Islet of Langerhans (tissue), 1 donor: ENCODE measurements around the gene NR1I2.

Source experiments
- FAIRE-seq: peaks from one replicate; lab custom pipeline; 2011; peaks lifted over from hg19 to GRCh38; lab: Jason Lieb, UNC

Gene NR1I2

DNA sequence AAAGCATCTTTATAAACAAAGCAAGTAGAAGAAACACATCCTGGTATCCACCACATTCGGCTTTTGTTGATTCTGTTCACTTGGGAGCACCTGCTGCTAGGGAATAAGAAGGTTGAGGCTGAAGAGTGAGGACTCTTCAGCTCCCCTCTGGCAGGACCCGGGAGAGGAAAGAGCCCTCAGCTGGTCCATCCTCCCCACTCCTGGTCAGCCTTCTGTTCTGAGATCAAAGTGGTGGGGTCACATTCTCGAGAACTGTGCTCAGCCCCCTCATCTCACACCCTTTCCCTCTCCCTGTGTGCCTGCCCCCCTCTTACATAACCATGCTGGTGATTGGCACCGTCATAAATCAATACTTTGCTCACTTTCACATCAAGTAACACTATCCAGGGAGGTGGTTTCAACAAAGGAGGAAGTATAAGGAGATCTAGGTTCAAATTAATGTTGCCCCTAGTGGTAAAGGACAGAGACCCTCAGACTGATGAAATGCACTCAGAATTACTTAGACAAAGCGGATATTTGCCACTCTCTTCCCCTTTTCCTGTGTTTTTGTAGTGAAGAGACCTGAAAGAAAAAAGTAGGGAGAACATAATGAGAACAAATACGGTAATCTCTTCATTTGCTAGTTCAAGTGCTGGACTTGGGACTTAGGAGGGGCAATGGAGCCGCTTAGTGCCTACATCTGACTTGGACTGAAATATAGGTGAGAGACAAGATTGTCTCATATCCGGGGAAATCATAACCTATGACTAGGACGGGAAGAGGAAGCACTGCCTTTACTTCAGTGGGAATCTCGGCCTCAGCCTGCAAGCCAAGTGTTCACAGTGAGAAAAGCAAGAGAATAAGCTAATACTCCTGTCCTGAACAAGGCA lies at the start of gene NR1I2:
Gene NR1I2, plus strand, starts transcription at position 772 of the 869 bp plus-strand sequence.
- no peak for FAIRE-seq

DNA sequence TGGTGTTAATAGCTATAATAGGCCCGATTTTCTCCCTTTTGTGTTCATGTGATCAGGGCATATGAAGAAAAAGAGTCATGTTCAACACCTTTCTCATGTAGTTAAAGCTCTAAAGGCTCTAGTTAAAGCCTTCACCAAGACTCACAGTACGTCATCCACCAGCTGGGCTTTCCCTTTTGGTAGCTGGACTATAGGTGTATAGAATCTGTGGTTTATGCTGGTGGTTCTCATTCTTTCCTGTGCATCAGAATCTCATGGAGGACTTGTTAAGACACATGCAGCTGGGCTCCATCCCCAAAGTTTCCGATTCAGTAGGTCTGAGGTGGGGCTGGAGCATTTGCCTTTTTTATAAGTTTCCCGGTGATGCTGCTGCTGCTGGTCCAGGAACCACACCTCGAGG lies 48.1 kb upstream of the NR1I2 start:
- FAIRE-seq, result no peak

GRCh38 chr3:119738741-119739140 lies 43.2 kb upstream of the NR1I2 start:
- FAIRE-seq, result no peak

DNA sequence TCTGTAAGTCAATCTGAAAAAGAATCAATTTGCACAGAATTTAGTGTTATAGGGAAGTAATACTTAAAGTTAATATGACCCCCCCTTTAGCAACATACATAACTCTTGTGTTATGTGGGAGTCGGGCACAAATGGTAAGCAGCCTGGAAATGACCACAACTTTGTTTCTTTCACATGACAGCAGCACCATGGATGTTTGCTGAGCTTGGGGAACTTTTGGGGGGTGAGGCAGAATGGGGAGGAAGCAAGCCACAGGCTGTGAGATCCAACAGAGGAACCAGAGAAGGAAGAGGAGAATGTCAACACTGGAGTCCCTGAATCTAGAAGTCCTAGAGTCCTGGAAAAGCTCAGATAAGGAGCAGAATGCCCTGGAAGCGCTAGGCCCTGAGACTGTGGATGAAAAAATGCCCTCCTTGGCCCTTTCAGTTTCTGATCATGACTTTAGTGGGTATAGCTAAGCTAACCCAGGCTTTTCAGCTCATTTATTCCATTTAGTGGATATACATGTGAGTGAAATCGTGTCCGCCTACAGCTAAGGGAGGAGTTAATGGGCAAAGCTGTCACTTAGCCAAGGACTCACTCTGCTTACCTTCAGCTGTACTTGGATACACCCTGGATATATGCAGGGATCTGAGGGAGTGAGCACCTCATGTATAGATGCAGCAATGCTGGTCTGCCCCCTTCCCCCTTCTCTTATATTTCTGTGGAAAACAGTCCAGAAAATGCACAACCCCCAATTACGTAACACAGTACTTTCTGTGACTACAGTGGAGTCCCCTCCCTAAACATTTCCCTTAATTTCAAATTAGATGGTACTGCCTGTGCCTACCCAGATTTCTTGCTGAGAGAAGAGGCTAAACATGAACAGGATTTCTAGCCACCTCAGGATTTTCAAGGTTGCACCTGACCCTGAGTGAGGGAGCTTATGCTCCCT lies 40.0 kb upstream of the NR1I2 start:
- no peak for FAIRE-seq

DNA sequence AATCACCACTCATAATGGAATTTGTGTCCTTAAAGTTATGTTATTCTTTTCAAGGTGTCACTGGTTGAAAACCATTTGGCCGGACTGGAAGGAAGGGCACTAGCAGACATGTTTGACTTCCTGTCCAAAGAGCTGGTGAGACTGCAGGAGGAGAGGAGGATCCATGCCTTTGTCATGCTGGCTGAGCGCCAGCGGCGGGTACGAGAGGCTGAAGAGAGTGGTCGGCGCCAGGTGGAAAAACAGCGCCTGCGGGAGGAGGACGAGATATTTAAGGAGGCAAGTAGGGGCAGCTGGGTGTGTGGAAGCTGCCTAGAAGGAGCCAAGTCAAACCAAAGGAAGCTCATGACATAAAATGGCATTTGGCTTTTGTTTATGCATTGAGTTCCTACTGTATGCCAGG lies 38.0 kb upstream of the NR1I2 start:
- FAIRE-seq, result no peak

GRCh38 chr3:119745942-119746341 lies 36.0 kb upstream of the NR1I2 start:
- FAIRE-seq, result no peak

- FAIRE-seq, result no peak
Observed at GRCh38 chr3:119746423-119746822, 35.5 kb upstream of the NR1I2 start.

- no peak for FAIRE-seq
Observed at GRCh38 chr3:119747357-119747756, 34.5 kb upstream of the NR1I2 start.

- FAIRE-seq, result no peak
Observed at GRCh38 chr3:119748991-119749390, 32.9 kb upstream of the NR1I2 start.

DNA sequence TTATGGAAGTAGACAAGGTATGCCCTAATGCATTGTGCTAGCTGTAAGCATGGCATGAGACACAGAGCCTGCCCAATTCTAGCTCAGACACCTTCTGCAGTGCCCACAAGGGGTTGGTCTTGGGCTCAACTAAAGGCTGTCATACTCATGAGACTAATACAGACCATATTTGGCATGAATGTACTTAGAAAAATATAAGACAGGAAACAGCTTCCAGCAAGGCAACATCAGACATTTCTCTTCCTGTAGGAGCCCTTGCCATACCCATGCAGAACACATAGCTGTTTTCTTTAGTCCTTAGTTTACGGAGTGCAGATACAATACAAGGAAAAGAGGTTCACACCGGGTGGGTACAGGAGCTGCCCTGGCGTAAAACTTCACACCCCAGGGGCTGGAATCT lies 30.5 kb upstream of the NR1I2 start:
- no peak for FAIRE-seq

DNA sequence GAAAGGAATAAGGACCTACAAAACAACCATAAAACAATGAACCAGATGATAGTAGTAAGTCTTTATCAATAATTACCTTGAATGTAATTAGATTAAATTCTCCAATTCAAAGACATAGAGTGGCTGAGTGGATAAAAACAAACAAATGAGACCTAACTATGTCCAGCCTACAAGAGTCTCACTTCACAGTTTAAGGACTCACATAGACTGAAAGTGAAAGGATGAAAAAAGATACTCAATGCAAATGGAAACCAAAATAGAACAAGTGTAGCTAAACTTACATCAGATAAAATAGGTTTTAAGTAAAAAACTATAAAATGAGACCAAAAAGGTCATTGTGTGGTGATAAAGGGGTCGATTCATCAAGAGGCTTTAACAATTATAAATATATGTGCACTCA lies 21.9 kb upstream of the NR1I2 start:
- FAIRE-seq, result no peak

DNA sequence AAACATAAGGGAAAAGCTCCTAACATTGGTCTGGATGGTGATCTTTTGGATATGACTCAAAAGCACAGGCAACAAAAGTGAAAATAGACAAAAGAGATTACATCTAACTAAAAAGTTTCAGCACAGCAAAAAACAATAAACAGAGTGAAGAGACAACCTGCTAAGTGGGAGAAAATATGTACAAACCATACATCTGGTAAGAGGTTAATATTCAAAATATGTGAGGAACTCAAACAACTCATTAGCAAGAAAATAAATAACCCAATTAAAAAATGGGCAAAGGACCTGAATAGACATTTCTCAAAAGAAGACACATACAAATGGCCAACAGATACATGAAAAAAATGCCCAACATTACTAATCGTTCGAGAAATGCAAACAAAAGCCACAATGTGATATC lies 19.0 kb upstream of the NR1I2 start:
- FAIRE-seq, result no peak

DNA sequence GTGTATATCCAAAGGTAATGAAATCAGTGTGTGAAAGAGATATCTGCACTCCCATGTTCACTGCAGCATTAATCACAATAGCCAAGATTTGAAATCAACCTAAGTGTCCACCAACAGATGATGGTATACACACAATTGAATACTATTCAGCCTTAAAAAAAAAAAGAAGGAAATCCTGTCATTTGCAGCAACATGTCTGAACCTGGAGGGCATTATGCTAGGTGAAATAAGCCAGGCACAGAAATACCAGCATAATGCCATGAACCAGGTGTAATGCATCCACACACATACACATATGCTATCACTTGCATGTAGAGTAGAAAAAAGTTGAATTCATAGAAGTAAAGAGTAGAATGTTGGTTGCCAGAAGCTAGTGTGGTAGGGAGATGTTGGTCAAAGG lies 18.4 kb upstream of the NR1I2 start:
- FAIRE-seq, result no peak

DNA sequence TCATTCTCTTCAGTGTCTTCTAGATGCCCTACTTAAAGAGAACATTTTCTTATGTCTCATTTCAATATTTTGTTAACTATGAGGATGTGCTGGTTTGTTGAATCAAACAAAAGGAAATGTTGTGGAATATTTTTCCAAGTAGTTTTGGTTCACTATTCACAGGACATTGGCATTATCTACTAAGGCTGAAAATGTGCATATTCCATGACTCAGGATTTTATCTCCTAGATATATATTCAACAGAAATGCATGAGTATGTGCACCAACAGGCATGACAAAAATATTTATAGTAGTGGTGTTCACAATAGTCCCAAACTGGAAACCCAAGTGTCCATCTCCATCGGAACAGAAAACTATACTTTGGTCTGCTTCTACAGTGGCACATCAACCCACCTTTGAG lies 16.7 kb upstream of the NR1I2 start:
- FAIRE-seq, result no peak

GRCh38 chr3:119767936-119768601 lies 13.8 kb upstream of the NR1I2 start:
- no peak for FAIRE-seq

DNA sequence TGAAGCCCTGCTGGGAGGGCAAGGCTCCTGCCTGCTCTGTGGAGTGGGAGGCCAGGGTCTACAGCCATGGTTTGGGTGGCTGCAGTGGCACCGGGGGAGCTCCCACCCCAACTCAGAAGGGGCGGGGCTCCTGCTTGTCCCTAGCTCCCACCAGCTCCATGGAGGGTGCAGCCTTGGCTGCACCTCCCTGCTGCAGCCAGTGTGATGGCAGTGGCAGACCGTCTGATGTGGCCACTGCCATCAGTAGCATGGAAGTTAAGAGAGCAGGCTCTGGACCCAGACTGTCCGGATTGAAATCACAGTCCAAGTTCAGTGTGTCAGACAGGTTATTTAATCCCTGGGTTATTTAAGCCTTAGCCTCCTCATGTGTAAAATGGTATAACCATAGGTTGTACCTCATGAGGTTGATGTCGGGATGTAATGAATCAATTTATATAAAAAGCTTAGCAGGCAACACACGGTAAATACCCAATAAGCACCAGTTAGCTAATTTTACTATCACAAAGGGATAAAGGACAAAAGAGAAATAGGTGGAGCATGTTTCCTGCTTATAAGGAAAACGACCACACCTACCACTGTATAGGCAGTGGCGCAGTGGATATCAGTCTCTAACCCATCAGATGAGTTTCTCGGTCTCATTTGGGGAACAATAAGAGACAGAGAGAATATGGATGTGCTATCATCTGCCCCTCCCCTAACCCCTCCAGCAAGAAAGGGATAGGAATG lies 13.1 kb upstream of the NR1I2 start:
- no peak for FAIRE-seq

DNA sequence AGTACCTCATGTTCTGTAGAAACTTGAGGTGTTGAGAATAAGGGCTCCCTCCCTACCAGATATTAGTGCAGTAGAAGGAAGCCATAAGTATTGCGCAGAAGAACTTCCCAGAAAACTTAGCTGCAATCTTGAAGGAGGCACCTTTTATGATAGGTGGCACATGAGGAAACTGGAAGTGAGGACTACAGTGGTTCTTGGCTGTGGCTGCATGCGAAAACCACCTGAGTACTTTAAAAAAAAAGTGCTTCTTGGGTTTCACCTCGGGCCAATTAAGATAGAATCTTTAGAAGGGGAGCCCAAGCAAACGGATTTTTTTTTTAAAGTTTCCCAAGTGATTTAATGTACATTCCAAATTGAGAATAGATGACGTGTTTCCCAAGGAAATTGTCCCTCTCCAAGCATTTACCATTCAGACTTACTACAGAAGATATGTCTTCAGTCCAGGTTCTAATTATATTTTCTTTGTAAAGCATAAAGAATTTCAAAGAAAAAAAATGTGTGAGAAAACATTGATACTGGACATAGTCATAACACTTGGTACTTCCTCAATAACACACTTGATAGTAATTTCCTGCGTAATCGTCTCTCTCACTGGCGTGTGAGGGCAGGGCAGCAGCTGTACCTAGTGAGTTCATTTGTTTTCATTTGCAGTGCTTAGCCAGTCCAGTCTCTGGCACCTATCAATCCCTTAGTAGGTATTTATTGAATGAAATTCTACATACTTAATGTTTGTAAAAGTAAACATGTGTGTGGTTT lies 12.3 kb upstream of the NR1I2 start:
- no peak for FAIRE-seq

DNA sequence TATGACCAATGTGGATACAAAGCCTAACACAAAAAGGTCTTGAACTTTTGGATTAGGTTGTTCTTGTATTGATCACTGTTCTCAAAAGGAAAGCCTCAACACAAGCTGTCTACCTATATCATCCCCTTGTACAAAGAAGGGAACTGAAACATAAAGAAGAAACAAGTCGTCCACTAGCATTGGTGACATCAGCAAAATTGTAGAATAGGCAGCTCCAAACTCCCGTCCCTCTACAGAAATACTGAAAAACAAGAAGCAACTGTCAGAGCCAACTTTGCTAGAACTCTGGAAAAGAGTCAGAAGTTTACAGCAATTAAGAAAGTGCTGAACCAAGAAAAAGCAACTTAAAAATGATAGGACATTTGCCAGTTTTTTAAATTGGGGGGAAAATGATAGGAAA lies 7.5 kb upstream of the NR1I2 start:
- FAIRE-seq, result no peak

DNA sequence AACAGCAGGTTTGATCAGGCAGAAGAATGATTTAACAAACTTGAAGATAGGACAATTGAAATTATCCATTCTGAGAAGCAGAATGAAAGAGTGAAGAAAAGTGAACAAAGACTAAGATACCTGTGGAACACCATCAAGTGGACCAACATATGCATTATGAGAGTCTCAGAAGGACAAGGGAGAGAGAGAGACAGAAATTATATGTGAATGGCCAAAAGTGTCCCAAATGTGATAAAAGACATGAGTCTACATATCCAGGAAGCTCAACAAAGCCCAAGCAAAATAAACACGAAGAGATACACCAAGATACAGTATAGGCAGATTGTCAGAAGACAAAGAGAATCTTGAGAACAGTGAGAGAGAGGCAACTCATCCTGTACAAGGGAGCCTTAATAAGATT lies 5.6 kb upstream of the NR1I2 start:
- FAIRE-seq, result no peak

GRCh38 chr3:119778176-119778575 lies 3.7 kb upstream of the NR1I2 start:
- FAIRE-seq, result no peak

DNA sequence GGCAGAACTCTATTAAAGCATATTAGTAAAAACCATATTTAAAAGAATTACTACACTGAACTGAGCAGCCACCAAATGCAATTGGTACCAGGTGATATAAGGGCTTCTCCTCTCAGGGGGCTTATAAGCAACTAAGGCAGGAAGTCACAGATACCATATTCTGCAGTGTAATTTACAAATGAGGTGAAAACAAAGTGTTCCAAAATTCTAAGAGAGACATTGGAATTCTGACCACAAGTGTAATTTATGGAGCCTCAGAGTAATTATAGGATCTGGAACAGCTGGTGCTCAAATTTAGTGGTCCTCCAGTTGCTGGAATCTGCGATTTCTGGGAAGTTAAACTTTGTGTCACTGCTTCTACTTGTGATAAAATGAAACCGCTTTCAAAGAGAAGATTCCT lies 3.1 kb upstream of the NR1I2 start:
- FAIRE-seq, result no peak
